Panc1 (cell line): Measurements from ENCODE around the gene NXPE3.

Source experiments
- POLR2AphosphoS5 ChIP-seq: IDR thresholded peaks from 2 replicates; pipeline ENCODE4 v1.6.1; 2012; ENCODE audit warnings: mild to moderate bottlenecking, low read depth, low read length, moderate library complexity
- SIN3A ChIP-seq: IDR thresholded peaks from 2 replicates; pipeline ENCODE4 v1.6.1; 2012; ENCODE audit warnings: low read depth, mild to moderate bottlenecking, low read length, moderate library complexity, borderline replicate concordance; ENCODE audit not compliant: insufficient read depth
- TCF7L2 ChIP-seq: IDR thresholded peaks from 2 replicates; pipeline ENCODE4 v1.6.1; 2011; ENCODE audit warnings: mild to moderate bottlenecking, low read depth, low read length, inconsistent platforms
- TF ChIP-seq, protein P1 (sequence below): fragments of 450-650 bp; IDR thresholded peaks from 2 replicates; pipeline ENCODE4 v1.5.1; 2017; ENCODE audit warnings: mild to moderate bottlenecking

DNA sequence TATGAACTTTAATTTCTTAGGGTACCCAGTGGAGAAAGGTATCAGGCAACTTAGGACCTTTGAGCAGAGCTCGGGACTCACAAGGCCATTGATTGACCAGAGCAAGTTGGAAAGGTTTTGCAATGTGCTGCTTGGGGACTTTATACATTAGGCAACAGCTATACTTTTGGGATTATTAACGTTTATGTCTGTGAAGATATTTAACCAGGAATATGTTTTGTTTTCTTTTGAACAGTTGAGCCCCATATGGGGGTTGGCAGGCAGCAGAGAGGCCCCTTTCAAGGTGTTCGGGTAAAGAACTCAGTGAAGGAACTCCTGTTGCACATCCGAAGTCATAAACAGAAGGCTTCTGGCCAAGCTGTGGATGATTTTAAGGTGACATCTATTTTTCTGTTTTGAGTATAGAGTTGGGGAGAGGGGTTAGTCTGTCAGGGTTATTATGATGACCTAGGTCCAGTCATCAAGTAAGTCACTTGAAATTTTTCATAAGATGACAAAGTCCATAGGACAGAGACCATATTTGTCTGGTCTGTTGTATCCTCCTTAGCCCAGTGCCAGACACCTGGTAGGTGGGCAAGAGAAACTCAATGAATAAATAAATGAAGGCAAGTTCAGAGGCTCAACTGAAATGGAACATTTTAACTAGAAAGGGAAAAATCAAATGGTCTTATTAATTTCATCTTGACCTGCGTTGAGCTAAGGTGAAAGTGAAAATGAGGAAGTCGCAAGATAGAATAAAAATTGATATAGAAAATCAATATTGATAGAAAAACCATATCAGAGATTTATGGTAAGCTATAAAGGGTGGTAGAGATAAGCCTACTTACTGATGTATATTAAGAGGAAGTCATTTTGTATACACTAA, 73.1 kb downstream of the NXPE3 start:
- TF ChIP-seq, protein P1, sequence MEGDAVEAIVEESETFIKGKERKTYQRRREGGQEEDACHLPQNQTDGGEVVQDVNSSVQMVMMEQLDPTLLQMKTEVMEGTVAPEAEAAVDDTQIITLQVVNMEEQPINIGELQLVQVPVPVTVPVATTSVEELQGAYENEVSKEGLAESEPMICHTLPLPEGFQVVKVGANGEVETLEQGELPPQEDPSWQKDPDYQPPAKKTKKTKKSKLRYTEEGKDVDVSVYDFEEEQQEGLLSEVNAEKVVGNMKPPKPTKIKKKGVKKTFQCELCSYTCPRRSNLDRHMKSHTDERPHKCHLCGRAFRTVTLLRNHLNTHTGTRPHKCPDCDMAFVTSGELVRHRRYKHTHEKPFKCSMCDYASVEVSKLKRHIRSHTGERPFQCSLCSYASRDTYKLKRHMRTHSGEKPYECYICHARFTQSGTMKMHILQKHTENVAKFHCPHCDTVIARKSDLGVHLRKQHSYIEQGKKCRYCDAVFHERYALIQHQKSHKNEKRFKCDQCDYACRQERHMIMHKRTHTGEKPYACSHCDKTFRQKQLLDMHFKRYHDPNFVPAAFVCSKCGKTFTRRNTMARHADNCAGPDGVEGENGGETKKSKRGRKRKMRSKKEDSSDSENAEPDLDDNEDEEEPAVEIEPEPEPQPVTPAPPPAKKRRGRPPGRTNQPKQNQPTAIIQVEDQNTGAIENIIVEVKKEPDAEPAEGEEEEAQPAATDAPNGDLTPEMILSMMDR: no peak
- TF ChIP-seq TCF7L2 (no peak), POLR2AphosphoS5 (no peak), SIN3A (no peak)
